ENCODE measurements around the gene MED12L. TPM values are rescaled to one million over a fixed set of nuclear protein-coding genes. Genes with fewer than 3 reads are reported as not detected.

MED12L gene
- total RNA-seq, 1 donor: 2.2 TPM

DNA sequence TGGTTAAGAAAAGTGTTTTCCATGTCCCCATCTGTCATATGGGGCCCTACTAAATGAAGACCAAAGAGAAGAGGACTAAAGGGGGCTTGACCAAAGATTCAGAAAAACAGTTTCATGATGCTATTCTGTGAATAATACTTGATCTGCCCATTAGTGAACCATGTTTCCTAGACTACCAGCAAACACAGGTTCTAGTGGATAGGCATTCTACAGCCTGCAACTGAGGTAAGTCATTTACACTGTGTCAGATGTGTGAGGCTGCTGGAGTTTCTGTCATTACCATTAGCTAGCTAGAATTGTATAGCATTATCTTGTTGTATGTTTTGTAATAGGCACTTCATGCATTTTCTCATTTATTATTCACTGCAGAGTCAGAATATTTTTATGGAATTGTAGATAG, 111.0 kb downstream of the MED12L start:
- H3K36me3 ChIP-seq (ENCODE audit: insufficient read depth, low read length): no peaks in the 10 kb centered on the region
- H3K4me1 ChIP-seq (ENCODE audit: insufficient read depth, low read length): peaks cover 5% of the 10 kb centered on the region
- H3K27ac ChIP-seq (ENCODE audit: low read depth, low read length): no peak overlapping the region
- TF ChIP-seq, protein P1, sequence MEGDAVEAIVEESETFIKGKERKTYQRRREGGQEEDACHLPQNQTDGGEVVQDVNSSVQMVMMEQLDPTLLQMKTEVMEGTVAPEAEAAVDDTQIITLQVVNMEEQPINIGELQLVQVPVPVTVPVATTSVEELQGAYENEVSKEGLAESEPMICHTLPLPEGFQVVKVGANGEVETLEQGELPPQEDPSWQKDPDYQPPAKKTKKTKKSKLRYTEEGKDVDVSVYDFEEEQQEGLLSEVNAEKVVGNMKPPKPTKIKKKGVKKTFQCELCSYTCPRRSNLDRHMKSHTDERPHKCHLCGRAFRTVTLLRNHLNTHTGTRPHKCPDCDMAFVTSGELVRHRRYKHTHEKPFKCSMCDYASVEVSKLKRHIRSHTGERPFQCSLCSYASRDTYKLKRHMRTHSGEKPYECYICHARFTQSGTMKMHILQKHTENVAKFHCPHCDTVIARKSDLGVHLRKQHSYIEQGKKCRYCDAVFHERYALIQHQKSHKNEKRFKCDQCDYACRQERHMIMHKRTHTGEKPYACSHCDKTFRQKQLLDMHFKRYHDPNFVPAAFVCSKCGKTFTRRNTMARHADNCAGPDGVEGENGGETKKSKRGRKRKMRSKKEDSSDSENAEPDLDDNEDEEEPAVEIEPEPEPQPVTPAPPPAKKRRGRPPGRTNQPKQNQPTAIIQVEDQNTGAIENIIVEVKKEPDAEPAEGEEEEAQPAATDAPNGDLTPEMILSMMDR (IDR thresholded peaks at IDR 0.05; ENCODE audit: extremely low read depth, low read depth, low read length): no peak
- no peaks in the 10 kb centered on the region for H3K9me3 ChIP-seq (ENCODE audit: low read depth, low read length)
- no peak overlapping the region for H3K4me2 ChIP-seq (ENCODE audit: insufficient read depth, low read length)
- DNase-seq (ENCODE audit: insufficient read length, low spot score, missing footprints): no peak
- H3K79me2 ChIP-seq (ENCODE audit: insufficient read depth, low read length): no peaks in the 10 kb centered on the region
- no peak overlapping the region for H3K4me3 ChIP-seq (ENCODE audit: insufficient read depth, low read length)
- H3K27me3 ChIP-seq (ENCODE audit: insufficient read depth, low read length): no peaks in the 10 kb centered on the region
- H2AFZ ChIP-seq (ENCODE audit: low read length): no peak overlapping the region
- H4K20me1 ChIP-seq (ENCODE audit: insufficient read depth, low read length): no peaks in the 10 kb centered on the region

DNA sequence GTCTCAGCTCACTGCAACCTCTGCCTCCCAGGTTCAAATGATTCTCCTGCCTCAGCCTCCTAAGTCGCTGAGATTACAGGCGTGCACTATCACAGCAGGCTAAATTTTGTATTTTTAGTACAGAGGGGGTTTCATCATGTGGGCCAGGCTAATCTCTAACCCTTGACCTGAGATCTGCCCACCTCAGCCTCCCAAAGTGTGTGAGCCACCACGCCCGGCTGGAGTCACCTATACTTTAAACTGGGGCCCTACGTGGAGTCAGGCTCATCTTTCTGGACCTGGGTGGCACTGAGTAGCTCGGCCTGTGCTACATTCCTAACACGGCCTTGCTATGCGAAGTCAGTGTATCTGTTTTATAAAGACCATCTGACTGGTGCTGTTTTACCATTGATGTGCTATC, 111.8 kb downstream of the MED12L start:
- Histone ChIP-seq H3K27me3 (ENCODE audit: insufficient read depth, low read length) (no peaks in the 10 kb centered on the region), H2AFZ (ENCODE audit: low read length) (no peak overlapping the region), H4K20me1 (ENCODE audit: insufficient read depth, low read length) (no peaks in the 10 kb centered on the region), H3K27ac (ENCODE audit: low read depth, low read length) (no peak overlapping the region), H3K9me3 (ENCODE audit: low read depth, low read length) (no peaks in the 10 kb centered on the region), H3K4me1 (ENCODE audit: insufficient read depth, low read length) (peaks cover 5% of the 10 kb centered on the region), H3K4me3 (ENCODE audit: insufficient read depth, low read length) (no peak overlapping the region), H3K79me2 (ENCODE audit: insufficient read depth, low read length) (no peaks in the 10 kb centered on the region), H3K4me2 (ENCODE audit: insufficient read depth, low read length) (no peak overlapping the region), H3K36me3 (ENCODE audit: insufficient read depth, low read length) (no peaks in the 10 kb centered on the region)
- DNase-seq (ENCODE audit: insufficient read length, low spot score, missing footprints): no peak
- TF ChIP-seq, protein P1 (IDR thresholded peaks at IDR 0.05; ENCODE audit: extremely low read depth, low read depth, low read length): no peak

DNA sequence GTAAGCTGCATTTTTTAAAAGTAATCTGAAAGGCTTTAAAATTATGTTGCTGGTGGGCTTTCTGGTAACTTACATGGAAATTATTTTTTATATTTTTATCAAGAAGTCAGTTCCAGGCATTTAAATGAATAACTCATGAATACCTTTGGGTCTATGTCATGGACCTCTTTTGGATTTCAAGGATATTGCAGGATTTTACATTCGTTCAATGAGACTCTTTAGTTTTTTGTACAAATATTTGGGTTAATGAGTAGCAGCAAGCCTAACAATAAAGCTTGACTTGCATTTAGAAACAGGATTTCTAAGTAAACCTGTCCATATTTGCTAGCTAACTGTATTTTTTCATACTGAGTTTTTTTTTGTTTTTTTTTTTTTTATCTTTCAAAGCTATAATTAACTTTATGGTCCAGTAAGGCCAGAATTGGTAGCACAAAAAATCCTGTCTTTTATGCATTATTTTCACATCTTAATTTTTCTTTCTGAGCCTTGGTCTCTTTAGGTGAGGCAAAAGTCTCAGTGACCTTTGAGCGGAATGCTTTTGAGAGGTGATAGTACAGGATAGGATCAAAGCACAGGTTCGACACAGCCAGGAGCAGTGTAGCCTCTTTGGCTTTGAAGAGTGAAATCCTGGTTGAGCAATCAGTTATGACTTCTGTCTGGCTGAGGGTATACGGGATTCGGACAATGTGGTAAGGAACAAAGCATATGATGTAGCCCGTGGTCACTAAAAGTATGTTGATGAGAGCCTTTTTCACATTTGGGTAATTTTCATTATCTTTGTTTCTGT, 112.7 kb downstream of the MED12L start:
- Histone ChIP-seq H3K4me3 (ENCODE audit: insufficient read depth, low read length) (no peak overlapping the region), H4K20me1 (ENCODE audit: insufficient read depth, low read length) (no peaks in the 10 kb centered on the region), H3K4me2 (ENCODE audit: insufficient read depth, low read length) (no peak overlapping the region), H3K9me3 (ENCODE audit: low read depth, low read length) (no peaks in the 10 kb centered on the region), H3K4me1 (ENCODE audit: insufficient read depth, low read length) (peaks cover 5% of the 10 kb centered on the region), H2AFZ (ENCODE audit: low read length) (no peak overlapping the region), H3K27ac (ENCODE audit: low read depth, low read length) (no peak overlapping the region), H3K36me3 (ENCODE audit: insufficient read depth, low read length) (no peaks in the 10 kb centered on the region), H3K79me2 (ENCODE audit: insufficient read depth, low read length) (no peaks in the 10 kb centered on the region), H3K27me3 (ENCODE audit: insufficient read depth, low read length) (no peaks in the 10 kb centered on the region)
- no peak for DNase-seq (ENCODE audit: insufficient read length, low spot score, missing footprints)
- TF ChIP-seq, protein P1 (IDR thresholded peaks at IDR 0.05; ENCODE audit: extremely low read depth, low read depth, low read length): no peak

DNA sequence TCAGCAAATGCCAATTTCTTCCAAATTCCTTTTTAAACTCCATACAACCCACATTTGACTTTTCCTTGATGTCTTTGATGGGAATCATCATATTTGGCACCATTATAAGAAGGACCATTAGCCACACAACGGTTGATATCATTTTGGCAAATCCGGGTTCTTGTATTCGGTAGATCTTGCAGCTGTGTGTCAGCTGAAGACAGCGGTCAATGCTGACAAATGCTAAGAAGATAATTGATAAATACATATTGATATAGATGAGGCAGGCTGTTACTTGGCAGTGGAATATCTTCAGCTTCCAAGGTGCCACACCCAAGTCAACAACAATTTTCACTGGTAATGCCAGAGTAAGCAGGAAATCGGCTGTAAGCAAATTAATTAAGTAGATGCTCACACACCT, 113.4 kb downstream of the MED12L start:
- Histone ChIP-seq H3K9me3 (ENCODE audit: low read depth, low read length) (no peaks in the 10 kb centered on the region), H2AFZ (ENCODE audit: low read length) (no peak overlapping the region), H3K27me3 (ENCODE audit: insufficient read depth, low read length) (no peaks in the 10 kb centered on the region), H3K4me3 (ENCODE audit: insufficient read depth, low read length) (no peak overlapping the region), H3K4me1 (ENCODE audit: insufficient read depth, low read length) (peaks cover 5% of the 10 kb centered on the region), H3K4me2 (ENCODE audit: insufficient read depth, low read length) (no peak overlapping the region), H3K36me3 (ENCODE audit: insufficient read depth, low read length) (no peaks in the 10 kb centered on the region), H4K20me1 (ENCODE audit: insufficient read depth, low read length) (no peaks in the 10 kb centered on the region), H3K27ac (ENCODE audit: low read depth, low read length) (no peak overlapping the region), H3K79me2 (ENCODE audit: insufficient read depth, low read length) (no peaks in the 10 kb centered on the region)
- no peak for DNase-seq (ENCODE audit: insufficient read length, low spot score, missing footprints)
- TF ChIP-seq, protein P1 (IDR thresholded peaks at IDR 0.05; ENCODE audit: extremely low read depth, low read depth, low read length): no peak
